Gastroesophageal sphincter (tissue), 3 donors: Measurements from ENCODE around the gene PHLPP1.

Source experiments
- CTCF ChIP-seq, 4 experiments: fragments of 200-600 bp in 2 of 4; fragments of 450-650 bp in 2 of 4; sonication (generic) in 1 of 4; IDR thresholded peaks; one replicate each; pipeline ENCODE4 v1.5.1; 2017 to 2019; ENCODE audit warnings: antibody characterized with exemption in 4 of 4, mild to moderate bottlenecking in 2 of 4, moderate library complexity in 2 of 4
- POLR2A ChIP-seq, 2 donors: fragments of 450-650 bp; IDR thresholded peaks; one replicate each; pipeline ENCODE4 v1.6.1; 2017; ENCODE audit warnings: antibody characterized with exemption in 2 of 2, mild to moderate bottlenecking in 2 of 2, moderate library complexity in 1 of 2

GRCh38 chr18:62773691-62774090 is 58.4 kb downstream of the PHLPP1 start:
- TF ChIP-seq POLR2A (IDR thresholded peaks at IDR 0.05) (no peak), CTCF (IDR thresholded peaks at IDR 0.05) (no peak)
